Upper lobe of right lung (tissue), 1 donor: Measurements from ENCODE around the gene PLA2G3. TPM values are rescaled to one million over a fixed set of nuclear protein-coding genes. Genes with fewer than 3 reads are reported as not detected.

Experiments used
- ATAC-seq: fragments of 200-7000 bp; cut with Tn5 transposase; one replicate; pipeline ENCODE4 v1.9.1; 2020; ENCODE audit warnings: mild to moderate bottlenecking, moderate library complexity
- DNase-seq: peaks from one replicate; pipeline ENCODE4 v3.0.0-alpha.2; 2020
- H3K27ac ChIP-seq: fragments of 200-600 bp; one replicate; pipeline ENCODE4 v1.8.0; 2022
- H3K27me3 ChIP-seq: fragments of 200-600 bp; one replicate; pipeline ENCODE4 v1.8.0; 2022; ENCODE audit warnings: mild to moderate bottlenecking
- H3K36me3 ChIP-seq: fragments of 200-600 bp; one replicate; pipeline ENCODE4 v1.8.0; 2022
- H3K4me1 ChIP-seq: fragments of 200-600 bp; one replicate; pipeline ENCODE4 v1.8.0; 2022
- H3K4me3 ChIP-seq: fragments of 200-600 bp; one replicate; pipeline ENCODE4 v1.8.0; 2022; ENCODE audit warnings: mild to moderate bottlenecking
- H3K9me3 ChIP-seq: fragments of 200-600 bp; one replicate; pipeline ENCODE4 v1.8.0; 2022
- CTCF ChIP-seq: fragments of 200-600 bp; IDR thresholded peaks from one replicate; pipeline ENCODE4 v1.8.0; 2022; ENCODE audit warnings: antibody characterized with exemption
- intact Hi-C: fragments of 100-400 bp; cut with DNase I; formaldehyde crosslinking; loops from one replicate; pipeline ENCODE4 v1.11.0; 2022
- microRNA-seq: library from miRNA; unstranded; fragments of <30 nt; microRNA quantifications from one replicate; pipeline ENCODE4 v1.2.0, GENCODE V29; 2020; ENCODE audit warnings: borderline microRNAs expressed
- total RNA-seq: library from RNA; stranded (reverse); fragmentation: NEBNext Ultra II Directional; extraction: Animal tissue kit (Norgen Biotek cat#: 25700); gene quantifications from one replicate; pipeline ENCODE4 v1.2.1, GENCODE V29; 2021
- donor health status: DM: no; HTN: yes; CAD: no; lungs with severe emphysema.

The PLA2G3 gene
- total RNA-seq, 1 donor from 2014 or later = 6.9 TPM

GRCh38 chr22:31085493-31085824 is 54.8 kb downstream of the PLA2G3 start:
- H3K27ac ChIP-seq = peak overlapping the region; percentile 94
- peak overlapping the region; percentile 91 for H3K4me3 ChIP-seq
- no peaks in the 10 kb centered on the region for H3K27me3 ChIP-seq
- peak; percentile 22 for TF ChIP-seq CTCF
- DNase-seq (no peak), ATAC-seq (no peak)
- peaks cover 42% of the 10 kb centered on the region for H3K4me1 ChIP-seq
- peaks cover 26% of the 10 kb centered on the region for H3K36me3 ChIP-seq
- no peaks in the 10 kb centered on the region for H3K9me3 ChIP-seq
- intact Hi-C loops = no loop called here

DNA sequence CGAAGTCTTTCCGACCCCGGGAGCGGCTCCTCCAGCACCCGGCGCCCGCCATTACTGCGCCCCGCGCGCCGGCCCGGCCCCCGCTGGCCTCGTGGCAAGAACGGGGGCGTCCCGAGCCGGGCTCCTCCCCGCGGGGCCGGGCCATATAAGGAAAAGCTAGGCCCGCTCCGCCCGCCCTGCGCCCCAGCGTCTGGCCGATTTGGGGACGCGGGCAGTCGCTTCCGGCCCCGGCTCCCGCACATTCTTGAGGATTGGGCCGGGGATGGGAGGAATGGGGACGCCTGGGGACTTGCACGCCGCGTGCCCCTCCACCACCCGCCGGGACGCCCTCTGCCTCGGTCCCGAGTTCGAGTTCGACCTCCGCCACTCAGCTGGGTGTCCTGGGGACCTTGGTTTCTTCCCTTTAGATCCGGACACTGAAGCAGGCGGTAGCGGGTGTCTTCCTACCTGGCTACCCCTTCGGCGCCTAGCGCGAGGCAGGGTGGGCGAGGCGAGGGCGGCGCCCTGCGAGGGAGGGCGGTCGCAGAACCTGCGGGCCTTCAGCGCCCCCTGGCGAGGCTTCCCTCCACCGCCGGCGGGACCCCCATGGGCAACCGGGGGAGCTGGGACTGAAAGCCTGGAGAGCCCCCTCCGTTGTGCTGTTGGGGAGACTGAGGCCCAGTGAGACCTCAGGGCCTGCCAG is 55.4 kb downstream of the PLA2G3 start:
- ATAC-seq = peak; percentile 84
- no peaks in the 10 kb centered on the region for H3K9me3 ChIP-seq
- H3K27ac ChIP-seq = peak overlapping the region; percentile 94
- no peaks in the 10 kb centered on the region for H3K27me3 ChIP-seq
- peak; percentile 95 for DNase-seq
- intact Hi-C loops = loop anchor here (5.0 kb wide), 2 partner anchors 118 to 138 kb away; partner anchors contain the start of genes MORC2 and TUG1
- peak overlapping the region; percentile 91 for H3K4me3 ChIP-seq
- peak; percentile 92 for TF ChIP-seq CTCF
- peaks cover 44% of the 10 kb centered on the region for H3K4me1 ChIP-seq
- H3K36me3 ChIP-seq = peaks cover 21% of the 10 kb centered on the region

Small RNA genes lying within 50 kb of the gene (microRNA-seq; reads per million reads assigned to microRNA genes)
- gene MIR3928 = 0.50 reads per million

Other genes starting within 250 kb of the PLA2G3 start
- gene MORC2, start 171.7 kb downstream of the PLA2G3 start, total RNA-seq = 20.0 TPM
- gene TUG1, start 171.2 kb downstream of the PLA2G3 start, total RNA-seq = 71.8 TPM
- gene SMTN, start 59.2 kb downstream of the PLA2G3 start, total RNA-seq = 71.6 TPM
- 89.0 TPM for gene SELENOM, start 32.9 kb downstream of the PLA2G3 start, total RNA-seq
- gene INPP5J, start 17.5 kb downstream of the PLA2G3 start, total RNA-seq = 4.5 TPM
- gene RNF185, start 19.7 kb upstream of the PLA2G3 start, total RNA-seq = 37.9 TPM
- gene LIMK2, start 71.8 kb upstream of the PLA2G3 start, total RNA-seq = 63.0 TPM
- gene PIK3IP1, start 152.0 kb upstream of the PLA2G3 start, total RNA-seq = 56.4 TPM
- 24.3 TPM for gene PATZ1, start 205.8 kb upstream of the PLA2G3 start, total RNA-seq